GM12874 (cell line): Measurements from ENCODE around the gene AHRR.

ENCODE experiments used
- TF ChIP-seq, protein P1 (sequence below): IDR thresholded peaks from 2 replicates; pipeline ENCODE4 v1.5.1; 2011; ENCODE audit warnings: low read depth, mild to moderate bottlenecking, control low read depth, low read length, moderate library complexity; ENCODE audit not compliant: insufficient read depth

The AHRR gene

GRCh38 chr5:386432-387341, 65.2 kb downstream of the AHRR start:
- TF ChIP-seq, protein P1, sequence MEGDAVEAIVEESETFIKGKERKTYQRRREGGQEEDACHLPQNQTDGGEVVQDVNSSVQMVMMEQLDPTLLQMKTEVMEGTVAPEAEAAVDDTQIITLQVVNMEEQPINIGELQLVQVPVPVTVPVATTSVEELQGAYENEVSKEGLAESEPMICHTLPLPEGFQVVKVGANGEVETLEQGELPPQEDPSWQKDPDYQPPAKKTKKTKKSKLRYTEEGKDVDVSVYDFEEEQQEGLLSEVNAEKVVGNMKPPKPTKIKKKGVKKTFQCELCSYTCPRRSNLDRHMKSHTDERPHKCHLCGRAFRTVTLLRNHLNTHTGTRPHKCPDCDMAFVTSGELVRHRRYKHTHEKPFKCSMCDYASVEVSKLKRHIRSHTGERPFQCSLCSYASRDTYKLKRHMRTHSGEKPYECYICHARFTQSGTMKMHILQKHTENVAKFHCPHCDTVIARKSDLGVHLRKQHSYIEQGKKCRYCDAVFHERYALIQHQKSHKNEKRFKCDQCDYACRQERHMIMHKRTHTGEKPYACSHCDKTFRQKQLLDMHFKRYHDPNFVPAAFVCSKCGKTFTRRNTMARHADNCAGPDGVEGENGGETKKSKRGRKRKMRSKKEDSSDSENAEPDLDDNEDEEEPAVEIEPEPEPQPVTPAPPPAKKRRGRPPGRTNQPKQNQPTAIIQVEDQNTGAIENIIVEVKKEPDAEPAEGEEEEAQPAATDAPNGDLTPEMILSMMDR, result no peak

DNA sequence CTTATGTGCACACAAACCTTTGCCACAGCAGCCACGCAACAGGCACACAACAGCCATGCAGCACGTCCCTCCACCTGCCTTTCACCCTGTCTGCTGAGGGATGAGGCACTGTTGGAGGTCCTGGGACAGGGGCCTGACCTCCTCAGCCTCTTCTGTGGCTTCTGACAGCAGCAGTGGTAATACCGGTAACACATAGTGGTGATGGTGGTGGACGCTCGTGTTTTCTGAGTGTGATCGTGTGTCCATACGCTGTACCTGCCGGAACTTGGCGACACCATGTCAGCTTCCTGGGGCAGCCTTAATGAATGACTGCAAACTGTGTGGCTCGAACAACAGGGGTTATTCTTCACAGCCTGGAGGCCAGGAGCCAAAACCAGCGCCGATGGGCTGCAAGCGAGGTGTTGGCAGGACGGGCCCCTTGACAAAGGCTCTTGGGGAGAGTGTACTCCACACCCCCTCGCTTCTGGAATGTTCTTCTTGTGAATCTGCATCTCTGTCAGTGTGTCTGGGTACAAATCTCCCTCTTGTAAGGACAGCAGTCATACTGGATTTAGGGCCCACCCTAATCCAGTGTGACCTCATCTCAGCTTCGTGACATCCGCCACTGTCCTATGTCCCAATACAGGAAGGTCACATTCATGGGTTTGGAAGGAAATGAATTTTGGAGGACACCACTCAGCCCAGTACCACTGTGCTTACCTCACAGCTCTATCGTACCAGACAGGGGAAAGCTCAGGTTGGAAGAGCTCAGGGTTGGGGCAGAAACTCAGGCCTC, 66.2 kb downstream of the AHRR start:
- TF ChIP-seq, protein P1, result no peak

- TF ChIP-seq, protein P1, result no peak
Observed at GRCh38 chr5:388266-389196, 67.0 kb downstream of the AHRR start.

DNA sequence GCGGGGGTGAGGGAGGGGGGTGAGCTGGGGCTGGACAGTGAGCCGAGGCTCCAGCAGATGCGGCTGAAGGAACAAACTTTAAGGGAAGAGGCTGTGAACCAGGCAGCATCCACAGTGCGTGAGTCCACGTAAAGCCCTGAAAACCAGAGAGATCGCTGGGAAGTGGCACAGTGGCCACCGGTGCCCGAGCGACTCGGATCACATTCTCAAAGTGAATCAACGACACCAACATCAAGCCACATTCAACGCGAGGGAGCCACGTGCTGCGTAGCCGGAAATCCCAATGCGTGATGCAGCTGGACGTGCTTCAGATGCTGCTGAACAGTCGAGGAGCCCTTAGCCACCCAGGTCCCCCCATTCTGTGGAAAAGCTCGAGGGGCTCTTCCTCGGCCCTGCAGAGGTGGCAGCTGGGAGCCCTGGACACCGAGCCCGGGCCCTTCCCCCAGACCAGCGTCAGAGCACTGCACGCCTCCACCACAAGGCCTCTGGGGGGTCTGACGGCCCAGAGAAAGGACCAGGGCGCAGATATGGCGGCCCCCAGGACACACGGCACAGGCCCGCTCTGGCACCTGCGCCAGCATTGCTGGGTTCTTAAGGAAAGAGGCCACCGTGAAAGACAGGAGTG, 67.8 kb downstream of the AHRR start:
- TF ChIP-seq, protein P1, result no peak

GRCh38 chr5:389891-390622, 68.5 kb downstream of the AHRR start:
- TF ChIP-seq, protein P1, result no peak

GRCh38 chr5:390623-391491, 69.3 kb downstream of the AHRR start:
- TF ChIP-seq, protein P1, result no peak
